NT2/D1 (cell line): ENCODE results near the gene RNF130.

ENCODE experiments used
- DNase-seq: peaks from one replicate; pipeline ENCODE4 v3.0.0-alpha.2; 2011; ENCODE audit warnings: low read depth, low spot score
- H3K27me3 ChIP-seq: 2 replicates; pipeline ENCODE4 v1.6.0; 2011; ENCODE audit warnings: mild to moderate bottlenecking; ENCODE audit not compliant: insufficient read length, insufficient read depth
- H3K36me3 ChIP-seq: 2 replicates; pipeline ENCODE4 v1.6.1; 2011; ENCODE audit warnings: mild to moderate bottlenecking, low read length, mixed read lengths; ENCODE audit not compliant: insufficient read depth, insufficient read length
- H3K4me1 ChIP-seq: 2 replicates; pipeline ENCODE4 v1.5.1; 2011; ENCODE audit not compliant: insufficient read depth, insufficient read length
- H3K4me3 ChIP-seq: 2 replicates; pipeline ENCODE4 v1.5.1; 2011; ENCODE audit warnings: low read depth; ENCODE audit not compliant: insufficient read length
- H3K9ac ChIP-seq: 2 replicates; pipeline ENCODE4 v1.6.0; 2011; ENCODE audit warnings: low read depth; ENCODE audit not compliant: insufficient read length
- H3K9me3 ChIP-seq: 2 replicates; pipeline ENCODE4 v1.5.1; 2011; ENCODE audit warnings: mild to moderate bottlenecking, low read length; ENCODE audit not compliant: insufficient read depth
- SUZ12 ChIP-seq: IDR thresholded peaks from 2 replicates; pipeline ENCODE4 v1.6.1; 2011; ENCODE audit not compliant: insufficient read length, insufficient read depth; ENCODE audit errors: extremely low read depth
- YY1 ChIP-seq: IDR thresholded peaks from 2 replicates; pipeline ENCODE4 v1.6.1; 2011; ENCODE audit not compliant: insufficient read length, insufficient read depth
- ZNF274 ChIP-seq: IDR thresholded peaks from 2 replicates; pipeline ENCODE4 v1.6.1; 2011; ENCODE audit warnings: mild to moderate bottlenecking, low read depth, low read length

Gene RNF130

GRCh38 chr5:180047667-180048066 lies 23.9 kb downstream of the RNF130 start:
- H3K36me3 ChIP-seq: no peaks in the 10 kb centered on the region
- peaks cover 29% of the 10 kb centered on the region for H3K9me3 ChIP-seq

GRCh38 chr5:180046656-180047055 lies 24.9 kb downstream of the RNF130 start:
- DNase-seq: no peak

More at GRCh38 chr5:180047667-180048066, 23.9 kb downstream of the RNF130 start:
- Histone ChIP-seq H3K27me3 (no peaks in the 10 kb centered on the region), H3K4me1 (no peaks in the 10 kb centered on the region), H3K4me3 (no peak overlapping the region), H3K9ac (no peak overlapping the region)
- TF ChIP-seq ZNF274: no peak
- no peak for TF ChIP-seq YY1
- TF ChIP-seq SUZ12: no peak
- no peak for DNase-seq

GRCh38 chr5:180045889-180046499 lies 25.6 kb downstream of the RNF130 start:
- Histone ChIP-seq H3K9me3 (peaks cover 29% of the 10 kb centered on the region), H3K4me3 (no peak overlapping the region), H3K27me3 (no peaks in the 10 kb centered on the region), H3K4me1 (no peaks in the 10 kb centered on the region), H3K9ac (no peak overlapping the region), H3K36me3 (no peaks in the 10 kb centered on the region)
- TF ChIP-seq SUZ12 (no peak), YY1 (no peak), ZNF274 (no peak)
- no peak for DNase-seq

More at GRCh38 chr5:180046656-180047055, 24.9 kb downstream of the RNF130 start:
- TF ChIP-seq YY1 (no peak), ZNF274 (no peak), SUZ12 (no peak)
- no peak overlapping the region for H3K9ac ChIP-seq
- H3K27me3 ChIP-seq: no peaks in the 10 kb centered on the region
- no peak overlapping the region for H3K4me3 ChIP-seq
- H3K4me1 ChIP-seq: no peaks in the 10 kb centered on the region
- H3K36me3 ChIP-seq: no peaks in the 10 kb centered on the region
- peaks cover 29% of the 10 kb centered on the region for H3K9me3 ChIP-seq

- Histone ChIP-seq H3K9ac (no peak overlapping the region), H3K9me3 (peaks cover 29% of the 10 kb centered on the region), H3K4me1 (no peaks in the 10 kb centered on the region), H3K4me3 (no peak overlapping the region), H3K27me3 (no peaks in the 10 kb centered on the region), H3K36me3 (no peaks in the 10 kb centered on the region)
- no peak for DNase-seq
- no peak for TF ChIP-seq YY1
- no peak for TF ChIP-seq SUZ12
- no peak for TF ChIP-seq ZNF274
Measured at GRCh38 chr5:180043377-180043776, 28.2 kb downstream of the RNF130 start.

GRCh38 chr5:180041301-180042274 lies 30.0 kb downstream of the RNF130 start:
- Histone ChIP-seq H3K4me3 (no peak overlapping the region), H3K27me3 (no peaks in the 10 kb centered on the region), H3K4me1 (no peaks in the 10 kb centered on the region), H3K9me3 (peaks cover 16% of the 10 kb centered on the region), H3K9ac (no peak overlapping the region), H3K36me3 (peaks cover 5% of the 10 kb centered on the region)
- DNase-seq: no peak
- TF ChIP-seq YY1 (no peak), SUZ12 (no peak), ZNF274 (no peak)

GRCh38 chr5:180040287-180041214 lies 31.0 kb downstream of the RNF130 start:
- H3K4me3 ChIP-seq: no peak overlapping the region
- peaks cover 7% of the 10 kb centered on the region for H3K36me3 ChIP-seq
- no peaks in the 10 kb centered on the region for H3K27me3 ChIP-seq
- H3K4me1 ChIP-seq: no peaks in the 10 kb centered on the region
- peaks cover 12% of the 10 kb centered on the region; the same call in 1 of the 2 replicates for H3K9me3 ChIP-seq
- DNase-seq: no peak
- no peak overlapping the region for H3K9ac ChIP-seq
- TF ChIP-seq SUZ12 (no peak), YY1 (no peak), ZNF274 (no peak)
